ENCODE measurements around the gene HDGFL3. TPM values are rescaled to one million over a fixed set of nuclear protein-coding genes. Genes with fewer than 3 reads are reported as not detected.

Gene HDGFL3
- total and polyA plus RNA-seq, 9 of the 15 experiments (the other 6 are each of a cell fraction or from before 2014, with no cell fraction given) = 6.7 to 42.0 (median 31.4) TPM

DNA sequence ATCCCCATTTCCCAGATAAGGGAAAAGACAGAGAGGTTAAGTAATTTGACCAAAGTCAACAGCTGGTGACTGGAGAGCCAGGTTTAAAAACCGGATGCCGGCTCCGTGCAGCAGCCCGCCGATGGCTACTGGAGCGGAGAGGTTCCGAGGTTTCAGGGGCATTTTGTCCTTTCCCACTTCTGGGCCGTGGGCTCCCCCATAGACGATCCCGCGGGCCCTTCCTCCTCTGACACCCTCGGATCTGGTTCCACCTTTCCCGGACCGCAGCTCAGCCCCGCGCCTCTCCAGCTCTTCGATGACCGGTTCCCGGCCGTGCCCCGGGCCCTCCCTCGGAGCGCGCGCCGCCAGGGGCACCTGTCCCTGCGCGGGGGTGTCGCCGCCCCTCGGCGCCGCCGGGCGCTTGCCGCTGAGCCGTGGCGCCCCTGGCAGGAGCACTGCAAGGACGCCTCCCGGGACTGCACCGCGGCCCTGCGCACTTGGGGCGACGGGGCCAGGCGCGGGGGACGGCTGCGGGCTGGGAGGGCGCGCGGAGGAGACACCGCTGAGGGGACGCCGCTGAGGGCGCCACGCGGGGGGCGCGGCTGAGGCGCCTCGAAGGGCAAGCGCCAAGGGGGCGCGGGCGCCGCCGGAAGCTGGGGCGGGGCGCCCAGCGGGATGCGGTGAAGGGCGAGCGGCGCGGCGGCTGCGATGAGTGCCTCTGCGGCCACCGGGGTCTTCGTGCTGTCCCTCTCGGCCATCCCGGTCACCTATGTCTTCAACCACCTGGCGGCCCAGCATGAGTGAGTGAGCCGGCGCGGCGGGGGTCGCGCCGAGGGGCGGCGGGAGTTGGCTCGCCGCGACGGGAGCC is 100.4 kb downstream of the HDGFL3 start, which contains the start of gene TM6SF1 (continued):
- TF ChIP-seq, protein P1, sequence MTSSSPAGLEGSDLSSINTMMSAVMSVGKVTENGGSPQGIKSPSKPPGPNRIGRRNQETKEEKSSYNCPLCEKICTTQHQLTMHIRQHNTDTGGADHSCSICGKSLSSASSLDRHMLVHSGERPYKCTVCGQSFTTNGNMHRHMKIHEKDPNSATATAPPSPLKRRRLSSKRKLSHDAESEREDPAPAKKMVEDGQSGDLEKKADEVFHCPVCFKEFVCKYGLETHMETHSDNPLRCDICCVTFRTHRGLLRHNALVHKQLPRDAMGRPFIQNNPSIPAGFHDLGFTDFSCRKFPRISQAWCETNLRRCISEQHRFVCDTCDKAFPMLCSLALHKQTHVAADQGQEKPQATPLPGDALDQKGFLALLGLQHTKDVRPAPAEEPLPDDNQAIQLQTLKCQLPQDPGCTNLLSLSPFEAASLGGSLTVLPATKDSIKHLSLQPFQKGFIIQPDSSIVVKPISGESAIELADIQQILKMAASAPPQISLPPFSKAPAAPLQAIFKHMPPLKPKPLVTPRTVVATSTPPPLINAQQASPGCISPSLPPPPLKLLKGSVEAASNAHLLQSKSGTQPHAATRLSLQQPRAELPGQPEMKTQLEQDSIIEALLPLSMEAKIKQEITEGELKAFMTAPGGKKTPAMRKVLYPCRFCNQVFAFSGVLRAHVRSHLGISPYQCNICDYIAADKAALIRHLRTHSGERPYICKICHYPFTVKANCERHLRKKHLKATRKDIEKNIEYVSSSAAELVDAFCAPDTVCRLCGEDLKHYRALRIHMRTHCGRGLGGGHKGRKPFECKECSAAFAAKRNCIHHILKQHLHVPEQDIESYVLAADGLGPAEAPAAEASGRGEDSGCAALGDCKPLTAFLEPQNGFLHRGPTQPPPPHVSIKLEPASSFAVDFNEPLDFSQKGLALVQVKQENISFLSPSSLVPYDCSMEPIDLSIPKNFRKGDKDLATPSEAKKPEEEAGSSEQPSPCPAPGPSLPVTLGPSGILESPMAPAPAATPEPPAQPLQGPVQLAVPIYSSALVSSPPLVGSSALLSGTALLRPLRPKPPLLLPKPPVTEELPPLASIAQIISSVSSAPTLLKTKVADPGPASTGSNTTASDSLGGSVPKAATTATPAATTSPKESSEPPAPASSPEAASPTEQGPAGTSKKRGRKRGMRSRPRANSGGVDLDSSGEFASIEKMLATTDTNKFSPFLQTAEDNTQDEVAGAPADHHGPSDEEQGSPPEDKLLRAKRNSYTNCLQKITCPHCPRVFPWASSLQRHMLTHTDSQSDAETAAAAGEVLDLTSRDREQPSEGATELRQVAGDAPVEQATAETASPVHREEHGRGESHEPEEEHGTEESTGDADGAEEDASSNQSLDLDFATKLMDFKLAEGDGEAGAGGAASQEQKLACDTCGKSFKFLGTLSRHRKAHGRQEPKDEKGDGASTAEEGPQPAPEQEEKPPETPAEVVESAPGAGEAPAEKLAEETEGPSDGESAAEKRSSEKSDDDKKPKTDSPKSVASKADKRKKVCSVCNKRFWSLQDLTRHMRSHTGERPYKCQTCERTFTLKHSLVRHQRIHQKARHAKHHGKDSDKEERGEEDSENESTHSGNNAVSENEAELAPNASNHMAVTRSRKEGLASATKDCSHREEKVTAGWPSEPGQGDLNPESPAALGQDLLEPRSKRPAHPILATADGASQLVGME (CRISPR knock-in tag; IDR thresholded peaks at IDR 0.05) = no peak
- TF ChIP-seq ZNF584 (CRISPR knock-in tag; IDR thresholded peaks at IDR 0.05; ENCODE audit: low read depth) (no peak), VEZF1 (CRISPR knock-in tag; IDR thresholded peaks at IDR 0.05) (peak; percentile 74), KDM1A (IDR thresholded peaks at IDR 0.05) (peak in 1 of 2 experiments; percentile 42; a peak in 1 of 4 replicates), PURB (CRISPR knock-in tag; IDR thresholded peaks at IDR 0.05; ENCODE audit: low read depth) (no peak), NUFIP1 (IDR thresholded peaks at IDR 0.05; ENCODE audit: partially characterized antibody) (no peak), LCOR (CRISPR knock-in tag; IDR thresholded peaks at IDR 0.05) (no peak), CTBP1 (IDR thresholded peaks at IDR 0.05; ENCODE audit: borderline replicate concordance) (peak; percentile 89; the same call in 1 of the 2 replicates), PHF8 (IDR thresholded peaks at IDR 0.05; ENCODE audit: borderline replicate concordance, low read length) (peak; percentile 38; the same call in 1 of the 2 replicates), FUS (optimal IDR thresholded peaks at IDR 0.05; ENCODE audit: low read depth, low read length) (peak; percentile 27), DIDO1 (tag; IDR thresholded peaks at IDR 0.05; ENCODE audit: low read depth) (no peak), NR1H2 (CRISPR knock-in tag; IDR thresholded peaks at IDR 0.05) (no peak), RBM39 (optimal IDR thresholded peaks at IDR 0.05; ENCODE audit: low read depth, low read length) (no peak), RBM25 (IDR thresholded peaks at IDR 0.05; ENCODE audit: low read depth, low read length, severe bottlenecking) (peak; percentile 32), KDM5B (IDR thresholded peaks at IDR 0.05; ENCODE audit: insufficient replicate concordance, low read depth, low read length) (peak; percentile 23), KDM2B (CRISPR knock-in tag; IDR thresholded peaks at IDR 0.05) (no peak), SETDB1 (IDR thresholded peaks at IDR 0.05; ENCODE audit: low read length) (no peak), MCM3 (IDR thresholded peaks at IDR 0.05) (no peak), FOXJ2 (tag; IDR thresholded peaks at IDR 0.05) (no peak), RFX1 (IDR thresholded peaks at IDR 0.05) (no peak)
- TF ChIP-seq, protein P2, sequence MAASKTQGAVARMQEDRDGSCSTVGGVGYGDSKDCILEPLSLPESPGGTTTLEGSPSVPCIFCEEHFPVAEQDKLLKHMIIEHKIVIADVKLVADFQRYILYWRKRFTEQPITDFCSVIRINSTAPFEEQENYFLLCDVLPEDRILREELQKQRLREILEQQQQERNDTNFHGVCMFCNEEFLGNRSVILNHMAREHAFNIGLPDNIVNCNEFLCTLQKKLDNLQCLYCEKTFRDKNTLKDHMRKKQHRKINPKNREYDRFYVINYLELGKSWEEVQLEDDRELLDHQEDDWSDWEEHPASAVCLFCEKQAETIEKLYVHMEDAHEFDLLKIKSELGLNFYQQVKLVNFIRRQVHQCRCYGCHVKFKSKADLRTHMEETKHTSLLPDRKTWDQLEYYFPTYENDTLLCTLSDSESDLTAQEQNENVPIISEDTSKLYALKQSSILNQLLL (CRISPR knock-in tag; IDR thresholded peaks at IDR 0.05; ENCODE audit: borderline replicate concordance) = no peak
